GM03348 (cell line): ENCODE data around the gene ZNF287.
A peak's percentile ranks its signal among the peaks of the same experiment; 100 is the strongest.
"Not testable (repeated sequence)": the region's sequence is repeated elsewhere in the genome, so short reads cannot be mapped to it uniquely, and the experiment has no call there.

Experiments used
- DNase-seq: peaks from one replicate; pipeline ENCODE4 v3.0.0; 2012; ENCODE audit warnings: low spot score

Gene ZNF287

DNA sequence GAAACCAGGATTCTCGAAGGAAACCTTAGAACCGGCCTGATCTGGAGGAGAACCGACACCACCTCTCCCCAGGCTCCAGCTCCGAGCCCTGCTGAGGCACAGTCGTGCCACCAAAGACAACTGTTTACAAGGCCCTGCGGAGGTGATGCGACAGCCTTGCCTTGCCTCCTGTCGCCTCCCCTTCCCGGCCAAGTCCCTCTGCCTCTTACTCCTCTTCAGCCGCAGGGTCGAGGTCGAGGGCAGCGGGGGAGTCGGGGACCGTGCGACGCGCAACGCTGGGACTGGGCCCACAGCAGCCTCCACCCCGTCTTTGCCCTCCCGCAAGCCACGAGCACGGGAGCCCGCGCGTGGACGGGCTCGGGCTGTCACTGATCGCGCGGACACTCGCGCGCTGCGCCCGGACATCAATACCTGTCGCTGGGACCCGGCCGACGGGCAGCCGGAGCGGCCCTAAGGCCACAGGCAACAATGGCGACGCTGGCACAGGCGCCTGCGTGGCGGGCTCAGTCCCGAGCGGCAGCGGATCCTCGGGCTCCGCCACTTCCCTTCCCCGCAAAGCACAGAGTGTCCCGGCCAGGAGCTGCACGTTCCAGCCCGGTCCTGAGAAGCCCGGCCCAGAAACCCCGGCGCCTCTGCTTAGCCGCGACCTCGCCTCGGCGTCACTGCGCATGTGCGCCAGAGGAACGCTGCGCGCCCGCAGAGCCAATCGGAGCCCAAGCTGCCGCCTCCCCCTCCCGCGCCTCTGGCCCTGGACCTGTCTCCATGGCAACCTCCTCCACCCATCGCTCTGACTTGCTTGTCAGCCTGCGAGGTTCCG is at the start of gene ZNF287:
ZNF287 (minus strand) TSS at position 664 of the 817 bp plus-strand sequence. CDS start 1,473 bp downstream, outside the sequence.
- peak; percentile 99 for DNase-seq

- DNase-seq = no peak
Observed at GRCh38 chr17:16617481-16618060, 48.6 kb upstream of the ZNF287 start.

- no peak for DNase-seq
Observed at GRCh38 chr17:16599537-16599936, 30.5 kb upstream of the ZNF287 start.

DNA sequence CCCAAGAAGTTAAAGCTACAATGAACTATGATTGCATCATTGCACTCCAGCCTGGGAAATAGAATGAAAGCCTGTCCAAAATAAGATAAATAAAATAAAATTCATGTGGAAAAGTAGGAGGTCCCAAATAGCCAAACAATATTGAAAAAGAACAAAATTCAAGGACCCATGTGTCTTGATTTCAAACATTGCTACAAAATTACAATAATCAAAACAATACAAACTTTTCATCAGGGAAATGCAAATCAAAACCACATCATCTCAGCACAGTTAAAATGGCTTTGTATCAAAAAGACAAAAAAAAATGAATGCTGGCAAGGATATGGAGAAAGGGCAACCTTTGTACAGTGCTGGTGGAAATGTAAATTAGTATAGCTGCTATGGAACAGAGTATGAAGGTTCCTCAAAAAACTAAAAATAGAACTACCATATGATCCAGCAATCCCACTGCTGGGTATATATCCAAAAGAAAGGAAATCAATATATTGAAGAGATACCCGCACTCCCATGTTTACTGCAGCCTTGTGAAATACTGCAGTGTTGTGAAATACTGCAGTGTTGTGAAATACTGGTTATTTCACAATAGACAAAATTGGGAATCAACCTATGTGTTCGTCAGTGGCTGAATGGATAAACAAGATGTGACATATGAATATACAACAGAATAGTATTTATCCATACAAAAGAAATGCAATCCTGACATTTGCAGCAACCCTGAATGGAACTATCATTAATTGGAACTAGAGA is 24.5 kb upstream of the ZNF287 start:
- DNase-seq = no peak

GRCh38 chr17:16589097-16589969 is 20.3 kb upstream of the ZNF287 start:
- peak; percentile 98 for DNase-seq

GRCh38 chr17:16585796-16586195 is 16.8 kb upstream of the ZNF287 start:
- DNase-seq = no peak

DNA sequence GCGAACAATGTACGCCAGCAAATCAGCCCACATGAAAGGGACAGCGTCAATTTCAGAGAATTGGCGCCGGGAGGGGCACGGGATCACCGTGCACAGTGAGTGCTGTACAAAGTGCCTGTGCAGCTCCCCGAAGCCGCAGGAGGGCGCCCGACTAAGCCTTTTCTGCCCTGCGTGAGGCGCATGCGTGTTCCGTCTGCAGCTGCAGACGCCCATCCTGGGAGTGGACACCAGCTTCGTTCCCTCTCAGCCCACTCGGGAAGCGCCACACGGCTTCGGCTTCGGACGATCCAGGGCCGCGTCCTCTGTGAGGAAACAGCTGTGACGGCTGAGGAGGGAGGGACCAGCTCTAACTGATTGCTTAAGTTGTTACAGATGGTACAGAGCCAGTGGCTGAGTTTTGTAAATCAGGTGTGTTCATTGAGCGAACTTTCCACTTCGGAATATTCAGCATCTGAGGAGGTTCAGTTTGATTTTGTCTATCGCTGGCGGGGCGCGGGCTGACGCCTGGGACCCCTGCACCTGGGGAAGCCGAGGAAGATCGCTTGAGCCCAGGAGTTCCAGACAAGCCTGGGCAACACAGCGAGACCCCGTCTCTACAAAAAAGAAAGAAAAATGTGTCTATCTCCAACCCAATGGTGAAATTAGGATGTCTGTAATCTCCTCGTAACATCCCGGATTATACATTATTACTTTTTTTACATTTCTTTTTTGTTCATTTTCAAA is 15.4 kb upstream of the ZNF287 start:
- peak; percentile 98 for DNase-seq

- no peak for DNase-seq
Observed at GRCh38 chr17:16583781-16584180, 14.8 kb upstream of the ZNF287 start.

GRCh38 chr17:16573466-16573865 is 4.5 kb upstream of the ZNF287 start:
- DNase-seq = no peak

GRCh38 chr17:16569358-16569712 is 331 bp upstream of the ZNF287 start:
- DNase-seq = no peak

DNA sequence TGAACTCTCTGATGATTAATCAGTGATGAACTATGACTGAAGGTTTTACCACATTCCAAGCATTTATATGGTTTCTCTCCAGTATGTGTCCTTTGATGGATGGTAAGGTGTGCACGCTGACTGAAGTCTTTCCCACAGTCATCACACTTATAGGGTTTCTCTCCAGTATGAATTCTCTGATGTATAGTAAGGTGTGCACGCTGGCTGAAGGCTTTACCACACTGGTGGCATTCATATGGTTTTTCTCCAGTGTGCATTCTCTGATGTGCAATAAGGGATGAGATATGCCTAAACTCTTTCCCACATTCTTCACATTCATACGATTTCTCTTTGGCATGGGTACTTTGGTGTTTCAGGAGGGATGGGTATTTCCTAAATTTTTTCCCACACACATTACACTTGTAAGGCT is 16.4 kb downstream of the ZNF287 start:
- no peak for DNase-seq

DNA sequence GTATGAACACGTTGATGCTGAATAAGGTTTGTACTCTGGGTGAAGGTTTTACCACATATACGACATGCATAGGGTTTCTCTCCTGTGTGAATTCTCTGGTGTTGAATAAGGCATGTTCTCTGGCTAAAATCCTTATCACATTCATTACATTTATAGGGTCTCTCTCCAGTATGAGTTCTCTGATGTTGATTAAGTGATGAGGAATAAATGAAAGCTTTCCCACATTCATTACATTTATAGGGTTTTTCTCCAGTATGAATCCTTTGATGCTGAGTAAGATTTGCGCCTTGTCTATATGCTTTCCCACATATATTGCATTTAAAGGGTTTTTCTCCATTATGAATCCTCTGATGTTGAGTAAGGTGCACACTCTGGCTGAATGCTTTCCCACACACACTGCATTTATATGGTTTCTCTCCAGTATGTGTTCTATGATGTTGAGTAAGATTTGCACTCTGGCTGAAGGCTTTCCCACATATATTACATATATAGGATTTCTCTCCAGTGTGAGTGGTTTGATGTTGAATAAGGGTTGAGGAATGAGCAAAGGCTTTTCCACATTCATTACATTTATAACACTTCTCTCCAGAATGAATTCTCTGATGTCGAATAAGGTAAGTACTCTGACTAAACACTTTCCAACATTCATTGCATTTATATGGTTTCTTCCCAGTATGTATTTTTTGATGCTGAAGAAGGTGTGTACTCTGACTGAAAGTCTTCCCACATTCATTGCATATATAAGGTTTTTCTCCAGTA is 16.9 kb downstream of the ZNF287 start:
- no peak for DNase-seq

DNA sequence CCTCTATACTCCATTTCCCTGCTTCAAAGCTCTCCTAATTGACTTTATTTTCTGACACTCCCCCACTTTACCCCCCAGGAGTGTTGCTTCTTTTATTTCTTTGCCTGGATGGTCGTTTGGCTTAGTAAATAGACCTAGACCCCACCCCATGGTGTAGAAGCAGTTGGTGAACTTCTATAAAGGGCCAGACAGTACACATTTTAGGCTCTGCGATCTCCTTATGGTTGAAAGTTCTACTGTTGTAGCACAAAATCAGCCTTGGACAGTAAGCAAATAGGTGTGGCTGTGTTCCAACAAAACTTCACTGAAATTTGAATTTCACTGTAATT is 31.9 kb downstream of the ZNF287 start:
- no peak for DNase-seq

GRCh38 chr17:16534236-16534635 is 34.8 kb downstream of the ZNF287 start:
- DNase-seq = peak; percentile 11

- no peak for DNase-seq
Observed at GRCh38 chr17:16529906-16530305, 39.1 kb downstream of the ZNF287 start.

GRCh38 chr17:16527298-16527697 is 41.7 kb downstream of the ZNF287 start:
- DNase-seq = no peak

DNA sequence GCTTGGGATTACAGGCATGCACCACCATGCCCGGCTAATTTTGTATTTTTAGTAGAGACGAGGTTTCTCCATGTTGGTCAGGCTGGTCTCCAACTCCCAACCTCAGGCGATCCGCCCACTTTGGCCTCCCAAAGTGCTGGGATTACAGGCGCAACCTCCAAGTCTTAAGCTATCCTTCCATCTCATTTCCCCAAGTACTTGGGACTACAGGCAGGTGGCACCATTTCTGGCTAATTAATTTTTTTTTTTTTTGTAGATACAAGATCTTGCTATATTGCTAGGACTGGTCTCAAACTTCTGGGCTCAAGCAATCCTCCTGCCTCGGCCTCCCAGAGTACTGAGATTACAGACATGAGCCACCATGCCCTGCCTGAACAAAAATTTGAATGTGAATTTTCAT is 43.4 kb downstream of the ZNF287 start:
- DNase-seq = not testable (repeated sequence)

GRCh38 chr17:16521070-16521727 is 47.8 kb downstream of the ZNF287 start:
- DNase-seq = peak; percentile 90

GRCh38 chr17:16519021-16519420 is 50.0 kb downstream of the ZNF287 start:
- DNase-seq = no peak

DNA sequence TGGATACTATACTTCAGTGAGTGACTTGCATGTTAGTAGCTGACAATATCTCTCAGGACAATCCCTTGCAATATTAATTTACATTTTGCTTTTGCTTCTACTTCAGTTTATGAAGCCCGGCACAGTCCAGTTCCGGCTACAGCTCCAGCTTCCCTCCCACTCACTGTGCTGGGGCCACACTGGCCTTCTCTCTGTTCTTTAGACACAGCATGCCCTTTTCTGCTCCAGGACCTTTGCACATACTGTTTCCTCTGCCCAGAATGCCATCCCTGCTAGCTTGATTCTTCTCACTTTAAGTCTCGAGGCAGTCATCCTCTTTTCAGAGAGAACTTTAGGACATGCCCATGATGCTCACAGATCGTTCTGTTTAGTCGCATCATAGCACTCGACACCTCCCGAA is 51.5 kb downstream of the ZNF287 start:
- DNase-seq = no peak
